GM23338 (cell line): Measurements from ENCODE around the gene RNASE3. TPM values are rescaled to one million over a fixed set of nuclear protein-coding genes. Genes with fewer than 3 reads are reported as not detected.
"Not testable (repeated sequence)": the region's sequence is repeated elsewhere in the genome, so short reads cannot be mapped to it uniquely, and the experiment has no call there.

Source experiments
- ATAC-seq: fragments of 200-7000 bp; cut with Tn5 transposase; 3 replicates; pipeline ENCODE4 v1.9.1; 2020
- DNase-seq: peaks from one replicate; pipeline ENCODE4 v3.0.0-alpha.2; 2015; ENCODE audit warnings: low spot score
- H2AFZ ChIP-seq: fragments of 200-600 bp; sonication (generic); 2 replicates; pipeline ENCODE4 v1.8.0; 2016; ENCODE audit warnings: antibody characterized with exemption, mild to moderate bottlenecking, moderate library complexity
- H3F3A ChIP-seq: fragments of 200-600 bp; sonication (generic); replicated peaks from 2 replicates; pipeline ENCODE4 v1.8.0; 2017; ENCODE audit warnings: antibody characterized with exemption, mixed run types, low read depth
- H3K27ac ChIP-seq: fragments of 200-600 bp; sonication (generic); 2 replicates; pipeline ENCODE4 v1.6.1; 2016; ENCODE audit warnings: low read depth
- H3K27me3 ChIP-seq: fragments of 200-600 bp; sonication (generic); 2 replicates; pipeline ENCODE4 v1.8.0; 2016; ENCODE audit warnings: mild to moderate bottlenecking, mixed run types, moderate library complexity; ENCODE audit not compliant: insufficient read depth
- H3K36me3 ChIP-seq: fragments of 200-600 bp; sonication (generic); 2 replicates; pipeline ENCODE4 v1.8.0; 2016; ENCODE audit warnings: mild to moderate bottlenecking; ENCODE audit not compliant: insufficient read depth
- H3K4me1 ChIP-seq: fragments of 200-600 bp; sonication (generic); 2 replicates; pipeline ENCODE4 v1.8.0; 2016; ENCODE audit warnings: mild to moderate bottlenecking, moderate library complexity; ENCODE audit not compliant: insufficient read depth
- H3K4me2 ChIP-seq: fragments of 200-600 bp; sonication (generic); 2 replicates; pipeline ENCODE4 v1.7.1; 2017; ENCODE audit warnings: mixed run types
- H3K4me3 ChIP-seq: fragments of 200-600 bp; sonication (generic); 2 replicates; pipeline ENCODE4 v1.6.1; 2016; ENCODE audit warnings: mixed run types
- H3K79me2 ChIP-seq: fragments of 200-600 bp; sonication (generic); replicated peaks from 2 replicates; pipeline ENCODE4 v1.8.0; 2017; ENCODE audit warnings: mild to moderate bottlenecking; ENCODE audit not compliant: insufficient read depth
- H3K9me2 ChIP-seq: fragments of 200-600 bp; sonication (generic); 2 replicates; pipeline ENCODE4 v1.8.0; 2017; ENCODE audit not compliant: insufficient read depth
- H4K20me1 ChIP-seq: fragments of 200-600 bp; sonication (generic); replicated peaks from 2 replicates; pipeline ENCODE4 v1.8.0; 2017; ENCODE audit warnings: mild to moderate bottlenecking; ENCODE audit not compliant: insufficient read depth
- H3K27ac Mint-ChIP-seq: 2 replicates; pipeline ENCODE4 v1.8.0; 2020; ENCODE audit warnings: inconsistent platforms, mild to moderate bottlenecking, moderate library complexity, mixed read lengths
- H3K27me3 Mint-ChIP-seq: 3 replicates; pipeline ENCODE4 v1.8.0; 2022; ENCODE audit warnings: low read depth, mild to moderate bottlenecking, moderate library complexity, mixed read lengths, inconsistent platforms; ENCODE audit not compliant: insufficient read depth, poor library complexity
- H3K36me3 Mint-ChIP-seq: 3 replicates; pipeline ENCODE4 v1.8.0; 2021; ENCODE audit warnings: low read depth, mild to moderate bottlenecking, inconsistent platforms, moderate library complexity, mixed read lengths
- H3K4me1 Mint-ChIP-seq: 3 replicates; pipeline ENCODE4 v1.8.0; 2020; ENCODE audit warnings: mild to moderate bottlenecking, inconsistent platforms, mixed read lengths
- H3K4me3 Mint-ChIP-seq: 3 replicates; pipeline ENCODE4 v1.8.0; 2021; ENCODE audit warnings: moderate library complexity, mild to moderate bottlenecking, inconsistent platforms, mixed read lengths
- H3K9me3 Mint-ChIP-seq: 3 replicates; pipeline ENCODE4 v1.8.0; 2020; ENCODE audit warnings: moderate library complexity, mild to moderate bottlenecking, inconsistent platforms, mixed read lengths
- CREB1 ChIP-seq: fragments of 250-450 bp; sonication (Bioruptor Pico); IDR thresholded peaks from 2 replicates; pipeline ENCODE4 v1.5.0; 2020; ENCODE audit warnings: low read depth, mild to moderate bottlenecking, moderate library complexity
- CTCF ChIP-seq, 2 experiments: fragments of 200-600 bp in 1 of 2; sonication (generic) in 1 of 2; conservative IDR thresholded peaks; 2 replicates each; pipeline versions ENCODE4 v1.5.1 to v1.6.1; 2016 to 2017; ENCODE audit warnings: antibody characterized with exemption in 2 of 2, low read depth in 2 of 2, mild to moderate bottlenecking in 2 of 2, moderate library complexity in 1 of 2
- EZH2 ChIP-seq: fragments of 200-600 bp; sonication (generic); IDR thresholded peaks from one replicate; pipeline ENCODE4 v1.8.0; 2017; ENCODE audit warnings: antibody characterized with exemption, mild to moderate bottlenecking, low read depth; ENCODE audit not compliant: unreplicated experiment
- NANOG ChIP-seq: IDR thresholded peaks from 2 replicates; pipeline ENCODE4 v1.6.1; 2016; ENCODE audit warnings: antibody characterized with exemption, borderline replicate concordance
- POLR2AphosphoS5 ChIP-seq: IDR thresholded peaks from 2 replicates; pipeline ENCODE4 v1.6.1; 2016; ENCODE audit warnings: antibody characterized with exemption, low read depth
- STAT1 ChIP-seq: IDR thresholded peaks from one replicate; pipeline ENCODE4 v1.6.1; 2016; ENCODE audit warnings: antibody characterized with exemption; ENCODE audit not compliant: unreplicated experiment
- ZNF331 ChIP-seq: fragments of 250-450 bp; sonication (Bioruptor Pico); IDR thresholded peaks from 2 replicates; pipeline ENCODE4 v1.5.0; 2020; ENCODE audit warnings: low read depth, mild to moderate bottlenecking, moderate library complexity
- ZNF462 ChIP-seq: fragments of 250-450 bp; sonication (Bioruptor Pico); IDR thresholded peaks from 2 replicates; pipeline ENCODE4 v1.5.0; 2020; ENCODE audit warnings: mild to moderate bottlenecking, moderate library complexity
- polyA plus RNA-seq: library from polyadenylated mRNA; unstranded; fragments of >200 nt; fragmentation: Nextera tagmentation; extraction: Ambion mirVana; gene quantifications from 2 replicates; pipeline ENCODE4 v1.2.1, GENCODE V29; 2016
- total RNA-seq: library from RNA; depleted of rRNA; stranded (reverse); fragments of >200 nt; shearing (Covaris generic); gene quantifications from 2 replicates; pipeline ENCODE4 v1.2.3, GENCODE V29; 2014
- TF ChIP-seq, protein P1 (sequence below): IDR thresholded peaks from 2 replicates; pipeline ENCODE4 v1.6.1; 2016; ENCODE audit warnings: antibody characterized with exemption

Gene RNASE3
- total and polyA plus RNA-seq, 2 experiments from 2014 or later: not detected

- Histone ChIP-seq H3K79me2 (no peaks in the 10 kb centered on the region), H3K4me3 (no peak overlapping the region), H3K4me1 (0 out of 2 replicates have a peak, but pooled peaks cover 5% of the 10 kb centered on the region), H3K4me2 (no peak overlapping the region), H4K20me1 (no peaks in the 10 kb centered on the region), H2AFZ (no peak overlapping the region), H3F3A (no peaks in the 10 kb centered on the region), H3K27ac (no peak overlapping the region), H3K27me3 (no peaks in the 10 kb centered on the region), H3K36me3 (no peaks in the 10 kb centered on the region), H3K9me2 (no peaks in the 10 kb centered on the region)
- ATAC-seq (no peak), DNase-seq (no peak)
- Mint-ChIP-seq H3K36me3 (0 out of 3 replicates have a peak, but pooled peaks cover 6% of the 10 kb centered on the region), H3K9me3 (peaks cover 25% of the 10 kb centered on the region), H3K4me3 (no peak overlapping the region), H3K27ac (no peak overlapping the region), H3K4me1 (peaks cover 12% of the 10 kb centered on the region), H3K27me3 (peaks cover 3% of the 10 kb centered on the region)
- TF ChIP-seq ZNF462: no peak
- no peak for TF ChIP-seq CREB1 (CRISPR knock-in tag)
- TF ChIP-seq, protein P1, sequence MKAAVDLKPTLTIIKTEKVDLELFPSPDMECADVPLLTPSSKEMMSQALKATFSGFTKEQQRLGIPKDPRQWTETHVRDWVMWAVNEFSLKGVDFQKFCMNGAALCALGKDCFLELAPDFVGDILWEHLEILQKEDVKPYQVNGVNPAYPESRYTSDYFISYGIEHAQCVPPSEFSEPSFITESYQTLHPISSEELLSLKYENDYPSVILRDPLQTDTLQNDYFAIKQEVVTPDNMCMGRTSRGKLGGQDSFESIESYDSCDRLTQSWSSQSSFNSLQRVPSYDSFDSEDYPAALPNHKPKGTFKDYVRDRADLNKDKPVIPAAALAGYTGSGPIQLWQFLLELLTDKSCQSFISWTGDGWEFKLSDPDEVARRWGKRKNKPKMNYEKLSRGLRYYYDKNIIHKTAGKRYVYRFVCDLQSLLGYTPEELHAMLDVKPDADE: no peak
- TF ChIP-seq EZH2: no peak
- no peak for TF ChIP-seq POLR2AphosphoS5
- no peak for TF ChIP-seq CTCF (conservative IDR thresholded peaks at IDR 0.05; ENCODE audit: low read depth in 2 of 2)
- TF ChIP-seq NANOG: no peak
- TF ChIP-seq STAT1: no peak
- no peak for TF ChIP-seq ZNF331 (CRISPR knock-in tag)
Observed at GRCh38 chr14:20907214-20907613, 16.0 kb downstream of the RNASE3 start.

DNA sequence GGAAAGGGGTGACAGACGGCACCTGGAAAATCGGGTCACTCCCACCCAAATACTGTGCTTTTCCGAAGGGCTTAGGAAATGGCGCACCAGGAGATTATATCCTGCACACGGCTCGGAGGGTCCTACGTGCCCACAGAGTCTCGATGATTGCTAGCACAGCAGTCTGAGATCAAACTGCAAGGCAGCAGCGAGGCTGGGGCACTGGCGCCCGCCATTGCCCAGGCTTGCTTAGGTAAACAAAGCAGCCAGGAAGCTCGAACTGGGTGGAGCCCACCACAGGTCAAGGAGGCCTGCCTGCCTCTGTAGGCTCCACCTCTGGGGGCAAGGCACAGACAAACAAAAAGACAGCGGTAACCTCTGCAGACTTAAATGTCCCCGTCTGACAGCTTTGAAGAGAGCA, 19.6 kb downstream of the RNASE3 start:
- ATAC-seq, H3K27ac Mint-ChIP-seq, H3F3A ChIP-seq, H3K4me3 Mint-ChIP-seq, DNase-seq, H4K20me1 ChIP-seq, H3K9me2 ChIP-seq, H3K27me3 ChIP-seq, H3K4me1 Mint-ChIP-seq, H3K4me3 ChIP-seq, H3K27me3 Mint-ChIP-seq, H3K4me2 ChIP-seq, H3K36me3 Mint-ChIP-seq, H2AFZ ChIP-seq, H3K4me1 ChIP-seq, H3K79me2 ChIP-seq, H3K27ac ChIP-seq, H3K36me3 ChIP-seq: not testable (repeated sequence)
- peaks cover 27% of the 10 kb centered on the region for H3K9me3 Mint-ChIP-seq
